Stimulated activated CD4-positive, alpha-beta T cell treated with anti-CD3 and anti-CD28 coated beads, Interleukin-15, amount 100 ng/mL, for 1 hour (primary cell): ENCODE measurements around the gene SNORC.
"Not testable (repeated sequence)": the region's sequence is repeated elsewhere in the genome, so short reads cannot be mapped to it uniquely, and the experiment has no call there.

Experiments used
- DNase-seq, 2 donors: peaks; one replicate each; pipeline ENCODE4 v3.0.0-alpha.2; 2020; ENCODE audit warnings: low read depth in 1 of 2, low spot score in 1 of 2

SNORC gene

GRCh38 chr2:232870018-232870765, at the start of gene SNORC:
SNORC (plus strand) TSS chr2:232870264; CDS start chr2:232870342, 78 bp downstream.
- no peak for DNase-seq

GRCh38 chr2:232829988-232830387, 40.1 kb upstream of the SNORC start:
- DNase-seq, result no peak

DNA sequence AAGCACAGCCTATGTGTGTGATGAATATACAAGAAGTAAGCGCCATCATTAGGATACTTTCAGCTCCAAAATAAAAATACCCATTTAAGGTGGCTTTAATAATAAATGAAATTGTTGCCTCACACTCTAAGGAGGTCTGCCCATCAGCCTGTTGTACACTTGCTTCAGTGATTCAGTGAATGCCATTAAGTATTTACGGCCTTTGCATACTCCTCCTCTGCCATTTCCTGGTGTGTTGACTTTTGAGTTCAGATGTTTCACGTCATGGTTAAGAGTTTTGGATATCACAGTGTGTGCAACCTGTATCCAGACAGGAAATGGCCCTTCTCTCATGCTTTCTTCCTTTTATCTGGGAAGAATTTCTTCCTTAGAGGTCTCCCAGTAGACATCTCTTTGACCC, 38.6 kb upstream of the SNORC start:
- DNase-seq, result no peak

DNA sequence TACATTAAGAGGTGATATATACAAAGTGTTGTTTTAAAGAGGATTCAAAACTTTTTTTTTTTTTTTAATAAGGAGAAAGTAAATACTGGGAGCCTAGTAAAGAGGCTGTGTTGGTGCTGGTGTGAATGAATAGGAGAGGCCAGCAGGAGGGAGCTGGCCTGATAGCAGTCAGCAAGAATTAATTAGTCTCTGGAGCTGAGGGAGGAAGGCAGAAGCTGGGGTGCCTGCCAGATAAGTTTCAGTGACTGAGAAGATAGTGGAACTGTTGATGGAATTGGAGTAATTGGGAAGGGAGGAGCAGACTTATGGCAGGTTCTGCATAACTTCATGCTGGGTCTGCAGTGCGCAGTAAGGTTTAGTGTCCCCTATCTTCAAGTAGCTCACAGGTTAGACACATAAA, 36.2 kb upstream of the SNORC start:
- DNase-seq, result no peak

DNA sequence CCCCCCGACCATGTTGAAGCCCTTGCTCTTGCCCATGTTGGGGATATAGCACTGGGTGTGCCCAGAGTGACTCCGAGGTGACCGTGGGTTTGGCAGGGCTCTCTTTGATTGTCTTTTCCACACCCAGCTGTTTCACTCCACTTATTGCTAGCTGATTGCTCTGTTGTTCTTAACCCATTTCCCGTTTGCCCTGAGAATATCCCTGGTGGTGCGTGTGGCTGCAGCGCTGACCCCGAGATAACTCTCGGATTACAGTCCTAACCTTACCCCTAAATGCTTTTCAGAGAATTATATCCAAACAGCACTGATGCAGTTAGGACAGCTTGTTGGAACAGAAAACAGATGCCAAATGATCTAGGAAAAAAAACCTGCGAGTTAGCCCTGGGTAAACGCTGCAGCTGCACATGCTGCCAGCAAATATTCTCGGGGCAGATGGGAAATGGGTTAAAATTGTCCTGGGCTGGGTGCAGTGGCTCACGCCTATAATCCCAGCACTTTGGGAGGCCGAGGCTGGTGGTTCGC, 34.3 kb upstream of the SNORC start:
- no peak for DNase-seq

DNA sequence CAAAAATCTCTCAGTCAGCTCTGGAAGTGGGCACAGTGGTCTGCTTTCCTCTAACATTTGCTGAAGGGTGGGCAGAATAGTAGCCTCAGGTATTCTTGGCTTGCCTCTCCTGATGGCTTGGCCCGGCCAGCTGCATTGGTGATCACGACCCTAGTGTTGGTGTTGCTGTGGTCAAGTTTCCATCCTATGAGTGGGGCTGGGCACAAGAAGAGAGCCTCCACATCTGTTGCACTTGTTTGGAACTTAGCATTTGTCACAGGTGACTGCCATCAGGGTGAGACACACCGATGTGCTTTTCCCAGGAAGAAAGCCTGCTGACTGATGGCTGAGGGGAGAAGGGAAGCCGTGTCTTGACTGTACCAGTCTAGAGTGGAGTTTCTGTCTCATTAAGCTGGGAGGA, 33.1 kb upstream of the SNORC start:
- no peak for DNase-seq

DNA sequence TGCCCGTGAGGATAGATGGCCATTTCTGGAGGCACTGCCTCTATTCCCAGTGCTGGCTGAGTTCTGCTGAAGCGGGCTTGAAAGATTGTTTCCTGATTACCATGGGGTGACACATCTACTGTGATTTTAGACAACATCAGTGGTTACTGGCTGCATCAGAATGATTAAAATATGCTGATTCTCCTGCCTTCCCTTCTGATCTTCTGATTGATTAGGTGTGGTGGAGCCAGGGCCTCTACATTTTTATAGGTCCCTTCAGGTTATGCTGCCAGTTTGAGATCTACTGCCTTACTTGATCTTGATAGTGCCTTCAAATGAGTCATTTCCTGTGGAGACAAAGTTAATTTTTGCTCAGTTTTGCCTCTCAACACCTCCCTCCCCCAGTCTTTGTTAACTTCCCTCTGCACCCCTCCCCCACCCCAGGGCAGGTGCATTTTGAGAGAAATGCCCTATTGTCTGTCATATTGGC, 31.6 kb upstream of the SNORC start:
- peak; percentile 22 to 26 for DNase-seq

- no peak for DNase-seq
Observed at GRCh38 chr2:232839411-232840079, 30.5 kb upstream of the SNORC start.

GRCh38 chr2:232842689-232843088, 27.4 kb upstream of the SNORC start:
- no peak for DNase-seq

GRCh38 chr2:232843834-232844233, 26.2 kb upstream of the SNORC start:
- no peak for DNase-seq

GRCh38 chr2:232846055-232846454, 24.0 kb upstream of the SNORC start:
- no peak for DNase-seq

DNA sequence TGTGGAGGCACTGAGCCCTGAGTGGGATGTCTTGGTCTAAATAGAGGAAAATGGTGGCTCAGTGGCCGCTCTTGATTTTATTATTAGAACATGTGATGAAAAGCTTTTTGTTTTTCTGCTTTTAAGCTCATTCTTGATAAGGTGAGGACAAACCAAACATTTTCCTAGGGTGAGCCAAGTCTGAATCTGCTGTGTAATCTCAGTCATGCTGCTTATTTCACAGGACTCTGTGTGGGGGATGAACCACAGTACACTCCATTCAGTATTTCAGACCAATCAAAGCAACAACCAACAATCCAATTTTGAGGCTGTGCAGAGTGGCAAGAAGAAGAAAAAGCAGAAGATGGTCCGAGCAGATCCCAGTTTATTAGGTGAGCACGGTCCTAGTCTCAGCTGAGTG, 20.0 kb upstream of the SNORC start:
- no peak for DNase-seq

GRCh38 chr2:232852081-232852480, 18.0 kb upstream of the SNORC start:
- DNase-seq, result not testable (repeated sequence)

DNA sequence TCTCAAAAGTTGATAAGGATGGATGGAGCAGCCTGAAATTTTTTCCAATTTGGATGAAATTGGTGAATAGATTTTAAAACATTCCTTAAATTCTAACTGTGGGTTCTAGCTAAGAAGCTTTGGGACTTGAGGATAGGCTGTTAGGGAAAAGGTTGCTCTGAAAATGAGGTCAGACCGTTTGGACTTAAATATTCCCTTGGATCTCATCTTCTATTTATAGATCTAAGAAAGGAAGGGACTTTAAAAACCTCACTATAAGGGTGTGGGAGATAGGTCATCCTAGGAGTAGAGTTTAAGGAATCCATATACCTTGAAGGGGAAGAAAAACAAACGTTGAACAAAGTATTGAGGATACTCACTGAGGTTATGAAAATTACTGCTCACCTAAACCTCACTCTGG, 17.4 kb upstream of the SNORC start:
- no peak for DNase-seq

DNA sequence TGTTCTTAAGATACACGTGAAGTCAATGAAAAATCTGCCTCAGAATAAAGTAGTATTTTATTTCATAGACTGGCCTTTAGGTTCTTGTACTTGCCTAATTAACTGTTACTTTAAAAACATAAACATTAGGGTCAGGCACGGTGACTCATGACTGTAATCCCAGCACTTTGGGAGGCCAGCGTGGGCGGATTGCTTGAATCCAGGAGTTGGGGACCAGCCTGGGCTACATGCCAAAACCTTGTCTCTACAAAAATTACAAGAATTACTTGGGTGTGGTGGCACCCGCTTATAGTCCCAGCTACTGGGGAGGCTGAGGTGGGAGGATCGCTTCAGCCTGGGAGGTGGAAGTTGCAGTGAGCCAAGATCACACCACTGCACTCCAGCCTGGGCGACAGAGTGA, 16.0 kb upstream of the SNORC start:
- DNase-seq, result no peak

DNA sequence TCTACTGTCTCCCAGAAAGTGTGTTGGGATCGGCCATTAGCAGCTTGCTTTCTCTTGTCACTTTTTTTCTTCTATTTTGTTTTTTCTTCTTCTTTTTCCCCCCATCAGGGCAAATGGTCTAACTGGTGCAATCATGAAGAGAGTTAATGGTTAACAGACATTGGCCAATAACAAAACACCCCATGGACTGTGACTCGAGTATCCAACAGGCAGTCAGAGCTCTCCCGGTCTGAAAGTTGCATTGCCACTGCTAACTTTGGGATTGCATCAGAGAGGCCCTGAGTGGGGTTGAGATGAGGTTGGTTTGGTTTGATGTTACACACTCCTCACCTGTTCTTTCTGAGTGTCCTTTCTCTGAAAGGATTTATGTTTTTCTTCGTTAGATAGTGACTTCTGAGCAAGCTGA, 12.9 kb upstream of the SNORC start:
- DNase-seq, result no peak

DNA sequence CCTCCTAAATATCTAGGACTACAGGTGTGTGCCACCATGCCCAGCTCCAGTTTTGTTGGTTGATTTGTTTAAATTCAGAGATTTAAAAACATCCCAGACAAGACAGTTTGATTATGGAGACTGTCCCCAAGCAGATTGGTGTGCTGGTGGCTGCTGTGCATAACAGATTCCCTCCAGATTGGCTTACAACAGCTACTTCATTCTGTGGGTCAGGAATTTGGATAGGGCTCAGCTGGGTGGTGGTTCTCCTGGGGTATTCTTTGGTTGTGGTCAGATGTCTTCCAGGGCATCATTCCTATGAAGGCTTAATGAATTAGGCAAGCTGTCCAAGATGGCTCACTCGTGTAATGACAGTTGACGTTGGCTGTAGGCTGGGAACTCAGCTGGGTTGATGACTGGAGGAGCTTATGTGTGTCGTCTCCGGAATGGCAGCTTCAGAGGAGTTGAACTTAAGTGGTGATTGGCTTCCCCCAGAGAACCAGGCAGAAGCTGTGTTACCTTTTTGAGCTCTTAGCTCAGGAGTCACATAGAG, 10.6 kb upstream of the SNORC start:
- DNase-seq, result no peak

DNA sequence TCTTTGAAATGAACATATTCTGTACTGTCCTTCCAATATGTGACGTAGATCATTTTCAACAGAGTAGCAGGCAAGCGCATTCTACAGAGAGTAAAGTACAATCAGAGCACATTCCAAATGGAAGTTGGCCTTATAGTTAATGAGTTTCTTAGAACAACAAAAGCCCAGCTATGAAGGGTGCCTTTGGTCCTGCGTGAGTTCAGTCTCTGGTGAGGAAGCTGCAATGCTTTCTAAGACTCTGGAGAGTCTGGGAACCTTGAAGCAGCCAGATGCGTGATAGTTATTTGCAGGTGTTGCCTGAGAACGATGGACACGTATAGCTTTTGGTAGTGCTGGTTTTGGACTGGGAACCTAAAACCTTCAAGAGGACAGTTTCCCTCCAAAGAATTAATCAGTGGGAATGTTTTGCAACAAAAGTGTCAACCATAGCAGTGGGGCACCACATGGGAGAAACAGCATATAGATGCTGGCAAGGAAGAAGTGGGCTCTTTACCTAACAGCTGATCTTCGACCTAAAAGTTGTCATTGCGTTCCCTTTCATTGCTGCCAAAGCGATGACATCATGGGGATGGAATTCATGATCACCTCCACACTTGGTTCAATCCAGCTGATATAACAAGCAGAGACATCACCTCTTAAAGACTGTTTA, 9.3 kb upstream of the SNORC start:
- no peak for DNase-seq

DNA sequence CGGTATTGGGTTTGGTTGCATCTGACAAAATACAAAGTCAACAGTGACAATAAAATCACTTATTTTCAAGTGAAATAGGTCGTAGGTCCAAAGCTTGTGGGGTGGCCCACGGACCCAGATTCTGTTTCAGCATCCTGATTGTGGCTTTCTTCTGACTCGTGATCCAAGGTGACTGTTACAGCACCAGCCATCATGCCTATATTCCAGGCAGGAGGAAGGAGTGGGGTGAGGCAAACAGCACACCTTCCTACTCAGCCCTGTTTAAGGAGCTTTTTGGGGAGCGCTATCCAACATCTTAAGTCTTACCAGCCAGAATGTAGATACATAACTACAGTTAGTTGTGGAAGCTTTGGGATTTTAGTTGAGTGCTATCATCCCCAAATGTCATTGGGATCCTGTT, 8.7 kb upstream of the SNORC start:
- DNase-seq, result no peak

GRCh38 chr2:232863996-232864395, 6.1 kb upstream of the SNORC start:
- DNase-seq, result no peak

GRCh38 chr2:232865165-232865564, 4.9 kb upstream of the SNORC start:
- DNase-seq, result no peak

- no peak for DNase-seq
Observed at GRCh38 chr2:232866104-232866503, 4.0 kb upstream of the SNORC start.
